Osteoblast (primary cell): ENCODE data around the gene HSD17B1. TPM values are rescaled to one million over a fixed set of nuclear protein-coding genes. Genes with fewer than 3 reads are reported as not detected.

Source experiments
- DNase-seq: peaks from one replicate; pipeline ENCODE4 v3.0.0; 2011; ENCODE audit warnings: low spot score, mixed read lengths; ENCODE audit not compliant: insufficient read length; ENCODE audit errors: missing footprints
- H2AFZ ChIP-seq: 2 replicates; pipeline ENCODE4 v1.6.0; 2011; ENCODE audit warnings: mild to moderate bottlenecking, low read length
- H3K27ac ChIP-seq: 2 replicates; pipeline ENCODE4 v1.5.1; 2011; ENCODE audit warnings: mild to moderate bottlenecking, low read depth, low read length, moderate library complexity
- H3K27me3 ChIP-seq: 2 replicates; pipeline ENCODE4 v1.6.0; 2012; ENCODE audit warnings: mild to moderate bottlenecking, control low read depth, inconsistent platforms, low read length, moderate library complexity; ENCODE audit not compliant: insufficient read depth
- H3K36me3 ChIP-seq: 2 replicates; pipeline ENCODE4 v1.5.1; 2011; ENCODE audit warnings: mild to moderate bottlenecking, low read length, control low read depth, moderate library complexity; ENCODE audit not compliant: insufficient read depth
- H3K4me1 ChIP-seq: 2 replicates; pipeline ENCODE4 v1.5.1; 2011; ENCODE audit warnings: mild to moderate bottlenecking, low read length, control low read depth, moderate library complexity; ENCODE audit not compliant: insufficient read depth
- H3K4me2 ChIP-seq: 2 replicates; pipeline ENCODE4 v1.6.0; 2011; ENCODE audit warnings: mild to moderate bottlenecking, low read length; ENCODE audit not compliant: insufficient read depth
- H3K4me3 ChIP-seq: fragments of 200-600 bp; sonication (generic); 3 replicates; pipeline ENCODE4 v1.5.1; 2012; ENCODE audit warnings: mild to moderate bottlenecking, low read length, inconsistent platforms; ENCODE audit not compliant: insufficient read depth
- H3K79me2 ChIP-seq: 2 replicates; pipeline ENCODE4 v1.6.0; 2012; ENCODE audit warnings: mild to moderate bottlenecking, low read length, control low read depth, inconsistent platforms; ENCODE audit not compliant: insufficient read depth
- H3K9me3 ChIP-seq: 2 replicates; pipeline ENCODE4 v1.5.1; 2011; ENCODE audit warnings: low read depth, low read length, control low read depth
- H4K20me1 ChIP-seq: 2 replicates; pipeline ENCODE4 v1.6.0; 2012; ENCODE audit warnings: mild to moderate bottlenecking, low read length, control low read depth; ENCODE audit not compliant: insufficient read depth
- CTCF ChIP-seq: IDR thresholded peaks from 2 replicates; pipeline ENCODE4 v1.5.1; 2011; ENCODE audit warnings: mild to moderate bottlenecking, low read depth, low read length, moderate library complexity; ENCODE audit errors: extremely low read depth
- total RNA-seq: library from RNA; depleted of rRNA; stranded (reverse); fragments of >200 nt; gene quantifications from 2 replicates; pipeline ENCODE4 v1.2.3, GENCODE V29; 2012

The HSD17B1 gene
- total RNA-seq, 1 donor: 1.1 TPM

GRCh38 chr17:42577532-42578281 lies 25.0 kb downstream of the HSD17B1 start, which contains the start of gene PSMC3IP:
TSS of gene PSMC3IP (minus strand) at chr17:42577729. CDS start at chr17:42577686, 43 bp downstream.
- peaks cover 15% of the 10 kb centered on the region for H3K4me1 ChIP-seq
- peak within 1 kb of the TSS; percentile 98 for H3K4me3 ChIP-seq
- no peaks in the 10 kb centered on the region for H3K27me3 ChIP-seq
- H3K27ac ChIP-seq: peak within 1 kb of the TSS; percentile 91
- peak within 1 kb of the TSS; percentile 96 for H2AFZ ChIP-seq
- H3K9me3 ChIP-seq: no peaks in the 10 kb centered on the region
- DNase-seq: peak; percentile 99
- H3K4me2 ChIP-seq: peak within 1 kb of the TSS; percentile 99
- H3K36me3 ChIP-seq: peaks cover 54% of the 10 kb centered on the region
- peaks cover 5% of the 10 kb centered on the region for H4K20me1 ChIP-seq
- TF ChIP-seq CTCF: peak; percentile 40
- peaks cover 38% of the 10 kb centered on the region for H3K79me2 ChIP-seq

- peak overlapping the region; percentile 99 for H3K4me2 ChIP-seq
- peak overlapping the region; percentile 96 for H2AFZ ChIP-seq
- TF ChIP-seq CTCF: peak; percentile 75
- peaks cover 54% of the 10 kb centered on the region for H3K36me3 ChIP-seq
- H3K4me1 ChIP-seq: peaks cover 15% of the 10 kb centered on the region
- H3K27me3 ChIP-seq: no peaks in the 10 kb centered on the region
- no peaks in the 10 kb centered on the region for H3K9me3 ChIP-seq
- no peaks in the 10 kb centered on the region for H4K20me1 ChIP-seq
- peak overlapping the region; percentile 98 for H3K4me3 ChIP-seq
- DNase-seq: peak; percentile 94
- peak overlapping the region; percentile 91 for H3K27ac ChIP-seq
- H3K79me2 ChIP-seq: peaks cover 33% of the 10 kb centered on the region
Observed at GRCh38 chr17:42578282-42578869, 25.7 kb downstream of the HSD17B1 start.

GRCh38 chr17:42579794-42580551 lies 27.2 kb downstream of the HSD17B1 start:
- H3K36me3 ChIP-seq: peaks cover 53% of the 10 kb centered on the region
- DNase-seq: no peak
- no peak overlapping the region for H3K4me3 ChIP-seq
- no peak for TF ChIP-seq CTCF
- no peaks in the 10 kb centered on the region for H4K20me1 ChIP-seq
- no peak overlapping the region for H3K4me2 ChIP-seq
- H2AFZ ChIP-seq: no peak overlapping the region
- H3K4me1 ChIP-seq: peaks cover 15% of the 10 kb centered on the region
- H3K27me3 ChIP-seq: no peaks in the 10 kb centered on the region
- no peaks in the 10 kb centered on the region for H3K9me3 ChIP-seq
- peaks cover 23% of the 10 kb centered on the region for H3K79me2 ChIP-seq
- no peak overlapping the region for H3K27ac ChIP-seq
